DMS53 treated with DMSO at 0.1 percent for 48 hours (cell line): Measurements from ENCODE around the gene CPD.
"Not testable (repeated sequence)": the region's sequence is repeated elsewhere in the genome, so short reads cannot be mapped to it uniquely, and the experiment has no call there.

Experiments used
- DNase-seq: peaks from one replicate; lab custom pipeline; 2025; ENCODE audit not compliant: unreplicated experiment; lab: John Stamatoyannopoulos, UW

CPD gene

GRCh38 chr17:30378825-30379302, at the start of gene CPD:
TSS of gene CPD (plus strand) at chr17:30378927. CDS start at chr17:30378981, 54 bp downstream.
- DNase-seq = peak; percentile 78

- DNase-seq = no peak
Observed at GRCh38 chr17:30332057-30332542, 46.6 kb upstream of the CPD start.

GRCh38 chr17:30333503-30334360, 45.0 kb upstream of the CPD start, which contains the start of gene TMIGD1:
TSS of gene TMIGD1 (minus strand) at chr17:30334057. CDS start at chr17:30332133, 1,924 bp downstream.
- no peak for DNase-seq

GRCh38 chr17:30334421-30334820, 44.3 kb upstream of the CPD start:
- no peak for DNase-seq

GRCh38 chr17:30336369-30337171, 42.2 kb upstream of the CPD start:
- peak; percentile 92 for DNase-seq

- DNase-seq = no peak
Observed at GRCh38 chr17:30337393-30337999, 41.2 kb upstream of the CPD start.

GRCh38 chr17:30339086-30339485, 39.6 kb upstream of the CPD start:
- DNase-seq = no peak

GRCh38 chr17:30340801-30341356, 37.8 kb upstream of the CPD start:
- no peak for DNase-seq

- DNase-seq = no peak
Observed at GRCh38 chr17:30341703-30342249, 37.0 kb upstream of the CPD start.

- not testable (repeated sequence) for DNase-seq
Observed at GRCh38 chr17:30343244-30343643, 35.5 kb upstream of the CPD start.

- DNase-seq = no peak
Observed at GRCh38 chr17:30343796-30344195, 34.9 kb upstream of the CPD start.

- DNase-seq = peak; percentile 89
Observed at GRCh38 chr17:30344283-30345088, 34.2 kb upstream of the CPD start.

GRCh38 chr17:30345089-30345433, 33.7 kb upstream of the CPD start:
- no peak for DNase-seq

GRCh38 chr17:30345527-30346075, 33.1 kb upstream of the CPD start:
- peak; percentile 10 for DNase-seq

GRCh38 chr17:30346221-30346795, 32.4 kb upstream of the CPD start:
- no peak for DNase-seq

- no peak for DNase-seq
Observed at GRCh38 chr17:30347488-30347887, 31.2 kb upstream of the CPD start.

- DNase-seq = no peak
Observed at GRCh38 chr17:30349252-30349651, 29.5 kb upstream of the CPD start.

GRCh38 chr17:30351263-30351662, 27.5 kb upstream of the CPD start:
- DNase-seq = not testable (repeated sequence)

GRCh38 chr17:30351735-30352134, 27.0 kb upstream of the CPD start:
- no peak for DNase-seq
